Progenitor cell of endocrine pancreas (in vitro differentiated cells): ENCODE data around the gene BRINP2. TPM values are rescaled to one million over a fixed set of nuclear protein-coding genes. Genes with fewer than 3 reads are reported as not detected.

Experiments
- DNase-seq: peaks from one replicate; pipeline ENCODE4 v3.0.0; 2021; ENCODE audit warnings: low spot score; ENCODE audit not compliant: unreplicated experiment
- H3K27ac Mint-ChIP-seq: 2 replicates; pipeline ENCODE4 v1.8.0; 2021; ENCODE audit warnings: mild to moderate bottlenecking, moderate library complexity, mixed read lengths
- H3K27me3 Mint-ChIP-seq: 2 replicates; pipeline ENCODE4 v1.8.0; 2021; ENCODE audit warnings: mixed read lengths
- H3K36me3 Mint-ChIP-seq: 2 replicates; pipeline ENCODE4 v1.8.0; 2022; ENCODE audit warnings: mixed read lengths; ENCODE audit not compliant: insufficient read depth
- H3K4me1 Mint-ChIP-seq: 2 replicates; pipeline ENCODE4 v1.8.0; 2021; ENCODE audit warnings: low read depth, mixed read lengths
- H3K4me3 Mint-ChIP-seq: 2 replicates; pipeline ENCODE4 v1.8.0; 2021; ENCODE audit warnings: low read depth, mild to moderate bottlenecking, moderate library complexity, mixed read lengths
- H3K9me3 Mint-ChIP-seq: 2 replicates; pipeline ENCODE4 v1.8.0; 2021; ENCODE audit warnings: low read depth, mixed read lengths
- total RNA-seq: library from RNA; stranded (reverse); gene quantifications from 2 replicates; pipeline ENCODE4 v1.2.1, GENCODE V29; 2021
- TF ChIP-seq, protein P1 (sequence below): fragments of 200-600 bp; sonication (generic); IDR thresholded peaks from one replicate; pipeline ENCODE4 v1.5.0; 2021; ENCODE audit warnings: antibody characterized with exemption, mild to moderate bottlenecking; ENCODE audit not compliant: unreplicated experiment

BRINP2 gene
- total RNA-seq, 1 donor from 2014 or later: 0.41 TPM

DNA sequence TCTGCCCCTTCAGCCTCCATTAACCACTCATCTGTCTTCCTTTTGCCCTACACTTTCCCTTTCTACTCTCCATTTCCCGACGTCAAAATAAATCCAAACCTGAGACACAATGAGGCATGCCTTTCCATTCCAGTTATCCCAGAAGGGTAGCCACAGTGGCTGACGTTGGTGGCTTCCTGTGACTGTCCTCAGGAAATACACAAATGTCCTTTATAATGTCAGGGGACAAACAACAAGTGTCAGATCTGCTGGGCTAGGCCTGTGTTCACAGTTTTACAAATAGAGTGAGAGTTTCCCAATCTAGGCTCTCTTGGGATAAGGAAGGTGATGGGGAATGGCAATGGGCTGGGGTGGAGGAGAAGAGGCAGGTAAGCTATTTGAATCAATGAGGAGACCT lies 135.3 kb downstream of the BRINP2 start:
- Mint-ChIP-seq H3K4me3 (no peak overlapping the region), H3K36me3 (no peaks in the 10 kb centered on the region), H3K27me3 (peaks cover 63% of the 10 kb centered on the region), H3K4me1 (peaks cover 7% of the 10 kb centered on the region), H3K27ac (no peak overlapping the region), H3K9me3 (no peaks in the 10 kb centered on the region)
- TF ChIP-seq, protein P1, sequence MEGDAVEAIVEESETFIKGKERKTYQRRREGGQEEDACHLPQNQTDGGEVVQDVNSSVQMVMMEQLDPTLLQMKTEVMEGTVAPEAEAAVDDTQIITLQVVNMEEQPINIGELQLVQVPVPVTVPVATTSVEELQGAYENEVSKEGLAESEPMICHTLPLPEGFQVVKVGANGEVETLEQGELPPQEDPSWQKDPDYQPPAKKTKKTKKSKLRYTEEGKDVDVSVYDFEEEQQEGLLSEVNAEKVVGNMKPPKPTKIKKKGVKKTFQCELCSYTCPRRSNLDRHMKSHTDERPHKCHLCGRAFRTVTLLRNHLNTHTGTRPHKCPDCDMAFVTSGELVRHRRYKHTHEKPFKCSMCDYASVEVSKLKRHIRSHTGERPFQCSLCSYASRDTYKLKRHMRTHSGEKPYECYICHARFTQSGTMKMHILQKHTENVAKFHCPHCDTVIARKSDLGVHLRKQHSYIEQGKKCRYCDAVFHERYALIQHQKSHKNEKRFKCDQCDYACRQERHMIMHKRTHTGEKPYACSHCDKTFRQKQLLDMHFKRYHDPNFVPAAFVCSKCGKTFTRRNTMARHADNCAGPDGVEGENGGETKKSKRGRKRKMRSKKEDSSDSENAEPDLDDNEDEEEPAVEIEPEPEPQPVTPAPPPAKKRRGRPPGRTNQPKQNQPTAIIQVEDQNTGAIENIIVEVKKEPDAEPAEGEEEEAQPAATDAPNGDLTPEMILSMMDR: no peak
- DNase-seq: no peak

DNA sequence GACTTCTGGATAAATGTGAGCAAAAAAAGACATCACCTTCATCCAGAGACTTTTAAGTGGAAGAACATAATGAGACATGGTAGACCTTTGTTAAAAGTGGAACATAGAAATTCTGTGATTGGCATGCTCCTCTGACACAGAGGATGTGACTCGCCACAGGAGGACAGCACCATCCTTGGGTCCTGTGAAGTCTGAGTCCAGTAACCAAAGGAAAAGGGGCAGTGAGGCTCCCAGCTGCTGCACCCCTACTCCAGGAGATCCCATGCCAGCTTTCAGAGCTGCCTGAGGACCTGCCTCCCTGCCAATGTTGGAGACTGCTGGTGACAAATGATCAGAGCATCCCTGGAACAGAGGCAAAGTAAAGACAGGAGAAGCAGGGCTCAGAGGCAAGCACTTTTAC lies 136.2 kb downstream of the BRINP2 start:
- DNase-seq: no peak
- H3K4me1 Mint-ChIP-seq: peaks cover 7% of the 10 kb centered on the region
- H3K27me3 Mint-ChIP-seq: peaks cover 73% of the 10 kb centered on the region
- TF ChIP-seq, protein P1: no peak
- no peaks in the 10 kb centered on the region for H3K36me3 Mint-ChIP-seq
- no peaks in the 10 kb centered on the region for H3K9me3 Mint-ChIP-seq
- H3K4me3 Mint-ChIP-seq: no peak overlapping the region
- H3K27ac Mint-ChIP-seq: no peak overlapping the region

GRCh38 chr1:177307771-177308170 lies 137.0 kb downstream of the BRINP2 start:
- no peaks in the 10 kb centered on the region for H3K36me3 Mint-ChIP-seq
- peaks cover 81% of the 10 kb centered on the region for H3K27me3 Mint-ChIP-seq
- no peak overlapping the region for H3K27ac Mint-ChIP-seq
- no peak overlapping the region for H3K4me3 Mint-ChIP-seq
- no peak for DNase-seq
- TF ChIP-seq, protein P1: no peak
- peaks cover 7% of the 10 kb centered on the region for H3K4me1 Mint-ChIP-seq
- no peaks in the 10 kb centered on the region for H3K9me3 Mint-ChIP-seq

GRCh38 chr1:177309880-177310279 lies 139.1 kb downstream of the BRINP2 start:
- peaks cover 82% of the 10 kb centered on the region for H3K27me3 Mint-ChIP-seq

GRCh38 chr1:177310326-177310725 lies 139.6 kb downstream of the BRINP2 start:
- H3K36me3 Mint-ChIP-seq: no peaks in the 10 kb centered on the region
- H3K9me3 Mint-ChIP-seq: no peaks in the 10 kb centered on the region
- TF ChIP-seq, protein P1: no peak
- H3K4me1 Mint-ChIP-seq: peaks cover 2% of the 10 kb centered on the region
- H3K27me3 Mint-ChIP-seq: peaks cover 82% of the 10 kb centered on the region
- H3K4me3 Mint-ChIP-seq: no peak overlapping the region
- DNase-seq: no peak
- no peak overlapping the region for H3K27ac Mint-ChIP-seq

More at GRCh38 chr1:177309880-177310279, 139.1 kb downstream of the BRINP2 start:
- no peak for DNase-seq
- peaks cover 2% of the 10 kb centered on the region for H3K4me1 Mint-ChIP-seq
- H3K9me3 Mint-ChIP-seq: no peaks in the 10 kb centered on the region
- H3K36me3 Mint-ChIP-seq: no peaks in the 10 kb centered on the region
- no peak overlapping the region for H3K27ac Mint-ChIP-seq
- TF ChIP-seq, protein P1: no peak
- H3K4me3 Mint-ChIP-seq: no peak overlapping the region
